Measurements from ENCODE around the gene FAM3C.

GRCh38 chr7:121406461-121406860 lies 10.4 kb upstream of the FAM3C start:
- TF ChIP-seq CTCF (IDR thresholded peaks at IDR 0.05 in 2 of 3, conservative IDR thresholded peaks at IDR 0.05 in 1 of 3; ENCODE audit: control insufficient read depth in 2 of 3, extremely low read depth in 1 of 3, insufficient read depth in 1 of 3, low read depth in 3 of 3, low read length in 3 of 3) (no peak), CBX5 (IDR thresholded peaks at IDR 0.05; ENCODE audit: low read depth) (no peak), KAT2A (conservative IDR thresholded peaks at IDR 0.05; ENCODE audit: control insufficient read depth, low read depth, low read length) (no peak), EZH2 (IDR thresholded peaks at IDR 0.05; ENCODE audit: borderline replicate concordance, control insufficient read depth, low read depth, low read length) (no peak), ELK1 (IDR thresholded peaks at IDR 0.05; ENCODE audit: low read depth, low read length) (no peak), MAX (IDR thresholded peaks at IDR 0.05; ENCODE audit: low read depth, low read length) (no peak), SRF (IDR thresholded peaks at IDR 0.05; ENCODE audit: low read depth in 2 of 2, low read length in 2 of 2) (no peak), MTA2 (IDR thresholded peaks at IDR 0.05; ENCODE audit: low read depth) (no peak), E2F8 (IDR thresholded peaks at IDR 0.05; ENCODE audit: low read depth, partially characterized antibody) (no peak)

Measured in GM12878 (cell line).